ENCODE measurements around the gene PRSS27.
"Not testable (repeated sequence)": the region's sequence is repeated elsewhere in the genome, so short reads cannot be mapped to it uniquely, and the experiment has no call there.

DNA sequence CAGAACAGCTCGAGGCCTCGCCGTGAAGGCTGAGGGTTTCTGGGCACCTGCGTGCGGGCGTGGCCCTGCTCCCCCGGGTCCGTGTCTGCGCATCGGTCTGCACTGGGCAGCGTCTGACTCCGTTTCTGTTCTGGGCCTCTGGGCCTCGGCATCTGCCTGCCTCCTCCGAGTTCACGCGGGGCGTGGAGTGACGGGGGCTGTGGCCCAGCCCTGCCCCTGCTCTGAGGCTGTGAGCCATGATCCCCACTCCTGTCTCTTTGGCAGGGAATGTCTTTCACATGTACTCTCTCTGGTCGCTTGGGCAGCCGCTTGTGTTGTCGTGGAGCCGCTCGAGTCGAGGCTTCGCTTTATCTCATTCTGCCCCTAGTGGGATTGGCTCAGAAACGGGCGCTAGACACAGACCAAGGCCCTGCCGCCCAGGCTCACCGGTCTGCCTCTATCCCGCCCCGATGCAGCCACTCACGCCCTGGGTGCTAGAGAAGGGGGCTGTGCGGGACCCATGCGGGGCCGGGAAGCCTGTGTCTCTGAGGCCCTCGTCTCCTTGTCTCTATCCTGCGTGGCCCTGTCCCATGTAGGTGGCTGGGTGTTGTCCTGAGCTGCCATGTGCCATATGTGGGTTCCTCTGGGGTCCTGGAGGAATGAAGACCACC lies 23.3 kb downstream of the PRSS27 start:
- TF ChIP-seq RCOR1 (IDR thresholded peaks at IDR 0.05; ENCODE audit: low read length); CTCF (IDR thresholded peaks at IDR 0.05): not testable (repeated sequence)
